GM23338 (cell line): ENCODE measurements around the gene C1orf21.

Experiments
- CREB1 ChIP-seq: fragments of 250-450 bp; sonication (Bioruptor Pico); IDR thresholded peaks from 2 replicates; pipeline ENCODE4 v1.5.0; 2020; ENCODE audit warnings: low read depth, mild to moderate bottlenecking, moderate library complexity
- EZH2 ChIP-seq: fragments of 200-600 bp; sonication (generic); IDR thresholded peaks from one replicate; pipeline ENCODE4 v1.8.0; 2017; ENCODE audit warnings: antibody characterized with exemption, mild to moderate bottlenecking, low read depth; ENCODE audit not compliant: unreplicated experiment
- EZH2phosphoT487 ChIP-seq: fragments of 200-600 bp; sonication (generic); IDR thresholded peaks from one replicate; pipeline ENCODE4 v1.8.1; 2018; ENCODE audit warnings: antibody characterized with exemption; ENCODE audit not compliant: unreplicated experiment
- TF ChIP-seq, protein P1 (sequence below): IDR thresholded peaks from one replicate; pipeline ENCODE4 v1.6.1; 2018; ENCODE audit warnings: antibody characterized with exemption; ENCODE audit not compliant: unreplicated experiment
- TF ChIP-seq, protein P2 (sequence below), 2 experiments: fragments of 200-600 bp in 1 of 2; sonication (generic) in 1 of 2; conservative IDR thresholded peaks; 2 replicates each; pipeline versions ENCODE4 v1.5.1 to v1.6.1; 2016 to 2017; ENCODE audit warnings: antibody characterized with exemption in 2 of 2, low read depth in 2 of 2, mild to moderate bottlenecking in 2 of 2, moderate library complexity in 1 of 2
- TF ChIP-seq, protein P3 (sequence below): IDR thresholded peaks from 2 replicates; pipeline ENCODE4 v1.6.1; 2016; ENCODE audit warnings: antibody characterized with exemption

DNA sequence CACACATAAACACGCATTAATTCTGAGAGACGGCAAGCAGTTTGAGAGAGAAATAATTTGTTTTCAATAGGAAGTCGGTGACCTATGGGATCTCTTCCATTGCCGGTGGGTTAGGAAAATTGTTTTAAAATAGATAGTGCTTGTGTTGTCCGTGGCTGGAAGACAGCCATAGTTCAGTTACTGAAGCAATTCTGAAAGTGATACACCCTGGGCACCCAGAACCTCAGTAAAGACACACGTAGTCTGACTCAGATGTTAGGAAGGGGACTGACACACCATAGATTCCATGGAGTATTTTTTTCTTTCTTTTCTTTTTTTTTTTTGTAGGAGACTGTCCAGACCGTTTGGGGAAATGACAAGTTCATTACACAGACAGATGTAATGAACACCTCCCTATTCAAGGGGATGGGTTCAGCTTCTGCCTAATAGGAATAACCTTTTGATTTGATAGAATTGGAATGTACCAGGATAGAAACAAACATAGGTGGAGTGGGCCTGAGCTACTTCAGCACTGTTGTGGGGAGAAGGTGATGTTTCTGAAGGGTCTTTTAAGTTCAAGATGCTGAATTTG lies 1.6 kb downstream of the C1orf21 start:
- TF ChIP-seq, protein P1, sequence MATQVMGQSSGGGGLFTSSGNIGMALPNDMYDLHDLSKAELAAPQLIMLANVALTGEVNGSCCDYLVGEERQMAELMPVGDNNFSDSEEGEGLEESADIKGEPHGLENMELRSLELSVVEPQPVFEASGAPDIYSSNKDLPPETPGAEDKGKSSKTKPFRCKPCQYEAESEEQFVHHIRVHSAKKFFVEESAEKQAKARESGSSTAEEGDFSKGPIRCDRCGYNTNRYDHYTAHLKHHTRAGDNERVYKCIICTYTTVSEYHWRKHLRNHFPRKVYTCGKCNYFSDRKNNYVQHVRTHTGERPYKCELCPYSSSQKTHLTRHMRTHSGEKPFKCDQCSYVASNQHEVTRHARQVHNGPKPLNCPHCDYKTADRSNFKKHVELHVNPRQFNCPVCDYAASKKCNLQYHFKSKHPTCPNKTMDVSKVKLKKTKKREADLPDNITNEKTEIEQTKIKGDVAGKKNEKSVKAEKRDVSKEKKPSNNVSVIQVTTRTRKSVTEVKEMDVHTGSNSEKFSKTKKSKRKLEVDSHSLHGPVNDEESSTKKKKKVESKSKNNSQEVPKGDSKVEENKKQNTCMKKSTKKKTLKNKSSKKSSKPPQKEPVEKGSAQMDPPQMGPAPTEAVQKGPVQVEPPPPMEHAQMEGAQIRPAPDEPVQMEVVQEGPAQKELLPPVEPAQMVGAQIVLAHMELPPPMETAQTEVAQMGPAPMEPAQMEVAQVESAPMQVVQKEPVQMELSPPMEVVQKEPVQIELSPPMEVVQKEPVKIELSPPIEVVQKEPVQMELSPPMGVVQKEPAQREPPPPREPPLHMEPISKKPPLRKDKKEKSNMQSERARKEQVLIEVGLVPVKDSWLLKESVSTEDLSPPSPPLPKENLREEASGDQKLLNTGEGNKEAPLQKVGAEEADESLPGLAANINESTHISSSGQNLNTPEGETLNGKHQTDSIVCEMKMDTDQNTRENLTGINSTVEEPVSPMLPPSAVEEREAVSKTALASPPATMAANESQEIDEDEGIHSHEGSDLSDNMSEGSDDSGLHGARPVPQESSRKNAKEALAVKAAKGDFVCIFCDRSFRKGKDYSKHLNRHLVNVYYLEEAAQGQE: no peak
- TF ChIP-seq, protein P2, sequence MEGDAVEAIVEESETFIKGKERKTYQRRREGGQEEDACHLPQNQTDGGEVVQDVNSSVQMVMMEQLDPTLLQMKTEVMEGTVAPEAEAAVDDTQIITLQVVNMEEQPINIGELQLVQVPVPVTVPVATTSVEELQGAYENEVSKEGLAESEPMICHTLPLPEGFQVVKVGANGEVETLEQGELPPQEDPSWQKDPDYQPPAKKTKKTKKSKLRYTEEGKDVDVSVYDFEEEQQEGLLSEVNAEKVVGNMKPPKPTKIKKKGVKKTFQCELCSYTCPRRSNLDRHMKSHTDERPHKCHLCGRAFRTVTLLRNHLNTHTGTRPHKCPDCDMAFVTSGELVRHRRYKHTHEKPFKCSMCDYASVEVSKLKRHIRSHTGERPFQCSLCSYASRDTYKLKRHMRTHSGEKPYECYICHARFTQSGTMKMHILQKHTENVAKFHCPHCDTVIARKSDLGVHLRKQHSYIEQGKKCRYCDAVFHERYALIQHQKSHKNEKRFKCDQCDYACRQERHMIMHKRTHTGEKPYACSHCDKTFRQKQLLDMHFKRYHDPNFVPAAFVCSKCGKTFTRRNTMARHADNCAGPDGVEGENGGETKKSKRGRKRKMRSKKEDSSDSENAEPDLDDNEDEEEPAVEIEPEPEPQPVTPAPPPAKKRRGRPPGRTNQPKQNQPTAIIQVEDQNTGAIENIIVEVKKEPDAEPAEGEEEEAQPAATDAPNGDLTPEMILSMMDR (conservative IDR thresholded peaks at IDR 0.05; ENCODE audit: low read depth in 2 of 2): no peak
- TF ChIP-seq EZH2 (no peak), EZH2phosphoT487 (no peak), CREB1 (CRISPR knock-in tag) (no peak)
- TF ChIP-seq, protein P3, sequence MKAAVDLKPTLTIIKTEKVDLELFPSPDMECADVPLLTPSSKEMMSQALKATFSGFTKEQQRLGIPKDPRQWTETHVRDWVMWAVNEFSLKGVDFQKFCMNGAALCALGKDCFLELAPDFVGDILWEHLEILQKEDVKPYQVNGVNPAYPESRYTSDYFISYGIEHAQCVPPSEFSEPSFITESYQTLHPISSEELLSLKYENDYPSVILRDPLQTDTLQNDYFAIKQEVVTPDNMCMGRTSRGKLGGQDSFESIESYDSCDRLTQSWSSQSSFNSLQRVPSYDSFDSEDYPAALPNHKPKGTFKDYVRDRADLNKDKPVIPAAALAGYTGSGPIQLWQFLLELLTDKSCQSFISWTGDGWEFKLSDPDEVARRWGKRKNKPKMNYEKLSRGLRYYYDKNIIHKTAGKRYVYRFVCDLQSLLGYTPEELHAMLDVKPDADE: no peak
